NCI-H1930 (cell line): ENCODE results near the gene PM20D1.
"Not testable (repeated sequence)": the region's sequence is repeated elsewhere in the genome, so short reads cannot be mapped to it uniquely, and the experiment has no call there.

ENCODE experiments used
- DNase-seq, 2 experiments: peaks; one replicate each; lab custom pipeline; 2025; lab: John Stamatoyannopoulos, UW

Gene PM20D1

DNA sequence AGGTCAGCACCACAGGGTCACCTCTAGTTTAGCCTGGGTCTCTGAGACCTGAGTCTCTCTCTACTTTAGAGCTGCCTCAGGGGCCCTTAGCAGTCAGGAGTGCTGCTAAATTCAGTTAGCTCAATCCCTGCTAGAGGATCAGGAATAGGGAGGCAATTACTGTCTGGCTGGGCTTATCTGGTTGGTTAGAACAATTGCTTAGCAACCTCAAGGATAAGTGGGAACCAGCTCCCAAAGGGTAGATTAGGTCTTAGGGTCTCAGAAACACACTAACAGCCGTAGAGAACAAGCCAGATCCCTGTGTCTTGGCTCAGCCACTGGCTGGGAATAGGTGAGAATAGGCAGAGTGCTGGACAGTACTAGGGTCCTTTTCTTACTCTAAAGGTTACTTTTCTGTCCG is 7.7 kb downstream of the PM20D1 start:
- DNase-seq: no peak

DNA sequence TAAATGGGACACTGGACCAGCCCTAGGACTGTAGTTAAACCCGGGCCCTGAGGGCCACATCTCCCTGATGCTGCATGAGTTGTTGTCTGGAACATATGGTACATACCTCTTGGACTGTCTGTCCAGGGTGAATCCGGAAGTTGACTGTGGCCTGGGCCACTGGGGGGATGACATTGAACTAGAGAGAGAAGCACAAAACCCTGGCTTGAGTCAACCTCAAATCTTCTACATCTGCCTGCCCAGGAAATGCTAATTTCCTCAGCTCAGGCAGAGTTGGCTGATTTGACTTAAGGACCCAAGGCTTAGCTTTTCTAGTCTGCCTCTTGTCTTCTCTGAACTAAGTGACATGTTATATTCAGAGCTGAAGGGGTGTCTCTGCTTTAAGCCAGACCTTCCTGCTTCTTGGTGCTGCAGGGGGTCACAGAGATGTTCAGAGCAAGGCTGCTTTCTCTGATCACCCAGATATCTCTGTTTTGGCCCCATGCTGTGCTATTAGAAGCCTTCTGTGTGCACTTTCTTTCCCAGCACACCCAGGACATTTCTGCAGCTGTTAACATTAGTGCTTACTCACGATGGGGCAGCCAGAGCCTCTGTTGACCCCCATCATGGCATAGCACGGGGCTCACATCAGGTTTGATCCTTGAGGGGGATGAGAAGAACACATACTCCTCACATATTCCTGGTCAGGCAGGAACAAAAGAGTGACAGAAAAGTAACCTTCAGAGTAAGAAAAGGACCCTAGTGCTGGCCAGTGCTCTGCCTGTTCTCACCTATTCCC is 9.6 kb downstream of the PM20D1 start:
- DNase-seq: no peak

DNA sequence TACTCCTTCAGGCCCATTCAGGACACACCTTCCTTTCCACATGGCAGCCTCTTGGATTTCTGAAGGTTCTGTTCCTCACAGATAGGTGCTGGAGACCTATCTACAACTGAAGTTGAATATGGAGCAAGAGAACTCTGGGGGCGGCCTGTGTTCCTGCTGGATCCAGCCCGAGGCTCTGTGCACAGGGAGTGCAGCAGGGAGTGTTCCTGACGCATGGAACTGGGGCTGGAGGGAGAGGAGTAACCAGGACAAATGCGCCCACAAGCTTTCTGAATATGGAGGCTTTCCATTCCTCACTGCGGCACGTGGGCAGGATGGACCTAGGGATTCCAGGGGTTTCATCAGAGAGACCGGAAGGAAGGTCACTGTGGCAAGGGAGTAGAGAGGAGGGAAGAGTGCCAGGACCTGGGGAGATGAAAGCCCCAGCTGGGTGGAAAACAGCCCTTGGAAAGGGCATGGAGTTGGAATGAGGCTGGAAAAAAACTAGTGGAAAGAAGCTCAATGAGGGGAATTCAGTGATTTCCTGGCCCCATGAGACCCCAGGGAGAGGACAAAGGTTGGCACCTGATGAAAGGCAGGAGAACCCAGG is 12.5 kb downstream of the PM20D1 start:
- no peak for DNase-seq

DNA sequence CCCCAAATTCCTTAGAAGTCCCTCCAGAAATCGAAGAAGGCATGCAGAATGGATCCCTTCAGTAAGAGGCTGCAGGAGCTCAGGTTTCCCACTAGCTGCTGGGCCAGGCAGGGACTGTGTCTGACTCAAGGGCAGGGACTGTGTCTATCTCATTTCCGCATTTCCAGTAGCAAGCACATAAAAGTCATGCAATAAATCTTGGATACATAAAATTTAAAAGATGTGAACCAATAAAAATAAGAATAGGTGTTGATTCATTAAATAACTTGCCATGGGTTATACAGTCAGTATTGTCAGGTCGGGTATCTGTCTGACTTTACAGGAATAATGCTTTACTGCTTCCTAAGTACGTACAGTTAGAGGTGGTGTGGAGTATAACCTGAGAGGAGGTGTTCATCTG is 15.2 kb downstream of the PM20D1 start:
- DNase-seq: no peak

DNA sequence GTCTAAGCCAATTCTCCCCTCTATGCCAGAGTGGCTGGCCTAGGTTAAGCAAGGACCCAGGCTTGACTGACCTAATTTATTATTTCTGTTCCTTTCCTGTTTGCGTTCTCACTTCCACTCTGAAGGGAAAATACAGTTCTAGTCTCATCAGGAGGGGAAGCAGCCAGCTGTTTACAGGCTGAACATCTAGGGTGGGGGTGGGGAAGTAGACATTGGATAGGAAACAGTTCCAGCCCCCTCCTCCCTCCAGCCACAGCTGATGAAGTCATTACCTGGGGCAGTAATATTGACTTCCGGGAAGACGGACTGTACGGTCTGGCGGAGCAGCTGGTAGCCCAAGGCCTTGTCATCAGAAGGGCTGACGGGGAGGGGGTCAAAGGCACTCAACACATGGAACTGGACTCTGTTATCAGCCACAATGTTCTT is 17.6 kb downstream of the PM20D1 start:
- no peak for DNase-seq

DNA sequence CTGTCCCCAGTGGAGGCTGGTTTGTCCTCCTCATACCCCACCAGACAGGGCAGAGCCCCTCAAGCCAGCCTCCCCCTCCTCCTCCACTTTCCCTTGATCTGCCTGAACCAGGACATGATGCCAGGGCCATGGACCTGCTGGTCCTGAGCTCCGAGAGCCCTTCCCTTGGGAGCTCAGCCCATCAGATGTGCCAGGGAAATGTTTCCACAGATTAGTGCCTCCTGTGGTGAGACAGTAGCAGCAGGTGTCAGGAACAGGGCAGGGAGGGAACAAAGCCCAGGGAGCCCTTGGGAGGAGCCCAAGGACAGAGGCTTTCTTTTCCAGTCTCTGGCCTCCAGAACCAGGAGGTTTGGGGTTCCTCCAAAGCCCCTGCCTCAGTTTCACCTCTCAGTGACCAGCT is 22.3 kb downstream of the PM20D1 start:
- peak in 1 of 2 experiments; percentile 4 for DNase-seq

DNA sequence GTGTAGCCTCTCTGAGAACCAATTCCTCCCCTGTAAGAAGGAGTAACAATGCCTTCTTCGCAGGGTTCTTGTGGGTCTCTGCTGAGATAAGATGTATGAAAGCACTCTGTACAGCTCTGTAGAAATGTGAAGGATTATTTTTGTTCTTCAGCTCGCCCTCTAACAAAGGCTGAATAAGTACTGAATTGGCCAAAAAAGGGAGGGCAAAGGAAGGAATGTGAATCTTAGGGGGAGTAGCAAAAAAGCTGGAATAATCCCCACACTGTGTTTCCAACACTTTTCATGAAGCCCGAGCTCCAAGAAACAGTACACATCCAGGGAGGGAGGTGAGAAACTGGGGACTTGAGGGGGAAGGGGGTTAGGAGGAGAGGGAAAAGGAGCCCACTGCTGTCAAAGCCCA is 22.9 kb downstream of the PM20D1 start:
- DNase-seq: no peak

DNA sequence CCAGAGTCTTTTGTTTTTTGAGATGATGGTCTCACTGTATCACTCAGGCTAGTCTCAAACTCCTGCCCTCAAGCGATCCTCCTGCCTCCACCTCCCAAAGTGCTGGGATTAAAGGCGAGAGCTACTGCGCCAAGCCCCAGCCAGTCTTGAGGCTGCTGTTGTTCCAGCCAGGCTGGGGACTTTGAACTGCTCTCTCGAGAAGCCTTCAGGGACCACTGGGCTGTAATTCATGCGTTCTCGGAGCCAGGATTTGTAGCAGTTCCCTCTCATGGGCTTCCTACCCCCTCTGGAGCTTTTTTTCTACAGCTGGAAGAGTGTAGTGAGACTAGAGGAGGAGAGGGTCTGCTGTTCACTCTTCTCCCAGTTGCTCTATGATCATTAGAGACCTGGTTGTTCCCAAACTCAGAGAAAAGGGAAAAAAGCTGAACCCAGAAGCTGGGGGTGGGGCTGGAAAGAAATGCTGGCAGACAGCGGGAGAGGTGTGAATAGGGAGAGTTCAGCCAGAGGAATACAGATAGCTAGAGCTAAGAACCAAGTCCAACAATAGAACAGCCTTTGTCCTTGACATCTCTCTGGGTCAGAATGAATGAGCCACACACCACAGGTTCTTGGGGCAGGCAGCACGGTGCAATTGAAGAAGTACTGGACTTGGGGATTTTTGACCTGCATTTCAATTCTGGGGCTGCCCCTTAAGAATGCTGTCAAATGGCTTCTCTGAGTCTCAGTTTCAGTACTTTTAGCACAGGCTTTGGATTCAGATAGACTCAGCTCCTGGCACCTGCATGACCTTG is 23.7 kb downstream of the PM20D1 start:
- no peak for DNase-seq

DNA sequence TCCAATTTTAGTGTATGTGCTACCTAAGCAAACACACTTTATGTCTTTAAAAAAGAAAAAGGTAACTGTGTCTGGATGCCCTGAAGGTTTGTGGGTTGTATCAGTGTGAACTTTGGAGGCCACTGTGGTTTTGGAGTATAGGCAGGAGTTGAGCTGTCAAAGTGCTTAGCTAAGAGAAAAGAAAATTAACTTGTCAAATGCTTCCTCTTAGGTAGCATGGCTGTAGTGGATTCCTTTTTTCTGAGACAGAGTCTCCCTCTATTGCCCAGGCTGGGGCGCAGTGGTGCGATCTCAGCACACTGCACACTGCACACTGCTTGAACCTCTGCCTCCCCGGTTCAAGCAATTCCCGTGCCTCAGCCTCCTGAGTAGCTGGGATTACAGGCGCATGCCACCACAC is 25.8 kb downstream of the PM20D1 start:
- no peak for DNase-seq

DNA sequence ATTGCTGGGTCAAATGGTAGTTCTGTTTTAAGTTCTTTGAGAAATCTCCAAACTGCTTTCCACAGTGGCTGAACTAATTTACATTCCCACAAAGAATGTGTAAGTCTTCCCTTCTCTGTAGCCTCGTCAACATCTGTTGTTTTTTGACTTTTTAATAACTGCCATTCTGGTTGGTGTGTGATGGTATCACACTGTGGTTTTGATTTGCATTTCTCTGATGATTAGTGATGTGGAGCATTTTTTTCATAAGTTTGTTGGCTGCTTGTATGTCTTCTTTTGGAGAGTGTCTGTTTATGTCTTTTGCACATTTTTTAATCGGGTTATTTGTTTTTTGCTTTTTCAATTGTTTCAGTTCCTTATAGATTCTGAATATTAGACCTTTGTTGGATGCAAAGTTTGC is 26.7 kb downstream of the PM20D1 start:
- DNase-seq: not testable (repeated sequence)

DNA sequence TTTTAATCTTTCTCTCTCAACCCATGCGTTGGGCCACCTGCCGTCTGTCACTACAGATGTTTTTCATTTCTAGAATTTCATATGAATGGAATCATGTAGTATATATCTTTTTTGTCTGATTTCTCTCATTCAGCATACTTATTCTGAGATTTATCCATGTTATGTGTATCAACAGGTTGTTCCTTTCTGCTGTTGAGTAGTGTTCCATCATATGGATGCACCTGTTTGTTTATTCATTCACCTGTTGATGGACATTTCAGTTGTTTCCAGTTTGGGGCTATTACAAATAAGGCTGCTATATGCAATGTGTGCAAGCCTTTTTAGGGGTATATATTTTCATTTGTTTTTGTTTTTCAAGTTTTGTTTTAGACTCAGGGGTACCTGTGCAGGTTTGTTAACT is 27.5 kb downstream of the PM20D1 start:
- no peak for DNase-seq

DNA sequence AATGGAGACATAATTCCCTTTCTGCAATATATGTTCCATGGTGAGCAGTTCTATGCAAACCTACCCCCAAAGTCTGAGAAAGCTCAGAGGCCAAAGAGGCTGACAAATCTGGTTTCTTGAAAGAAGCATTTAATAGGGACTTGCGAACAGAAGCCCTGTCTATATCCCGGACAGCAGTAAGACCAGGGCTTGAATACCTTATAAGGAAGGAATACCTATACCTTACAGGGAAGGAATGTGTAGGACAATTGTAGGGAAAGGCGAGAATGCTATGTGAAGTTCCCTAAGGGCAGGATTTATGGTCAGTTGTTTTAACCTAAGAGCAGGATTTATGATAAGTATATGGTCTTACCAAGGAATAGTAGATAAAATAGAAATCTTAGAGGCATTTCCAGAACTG is 31.9 kb downstream of the PM20D1 start:
- no peak for DNase-seq

DNA sequence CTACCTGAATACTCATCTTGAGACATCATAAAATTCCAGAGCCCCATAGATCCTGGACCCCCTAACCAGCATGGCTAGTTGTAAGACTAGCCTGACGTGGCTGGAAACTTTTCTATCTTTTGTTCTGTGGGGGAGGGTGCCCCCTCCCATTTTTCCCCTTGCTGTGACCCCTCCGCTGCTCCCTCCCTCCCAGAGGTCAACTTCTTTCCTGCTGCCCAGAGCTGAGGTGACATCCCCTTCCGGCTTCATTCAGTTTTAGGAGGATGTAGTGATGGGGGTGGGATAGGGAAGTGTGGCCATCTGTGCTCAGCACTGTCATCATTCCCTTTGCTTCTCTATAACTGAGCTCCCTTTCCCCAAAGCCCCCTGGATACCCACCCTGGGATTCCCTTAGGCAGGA is 32.6 kb downstream of the PM20D1 start:
- no peak for DNase-seq

DNA sequence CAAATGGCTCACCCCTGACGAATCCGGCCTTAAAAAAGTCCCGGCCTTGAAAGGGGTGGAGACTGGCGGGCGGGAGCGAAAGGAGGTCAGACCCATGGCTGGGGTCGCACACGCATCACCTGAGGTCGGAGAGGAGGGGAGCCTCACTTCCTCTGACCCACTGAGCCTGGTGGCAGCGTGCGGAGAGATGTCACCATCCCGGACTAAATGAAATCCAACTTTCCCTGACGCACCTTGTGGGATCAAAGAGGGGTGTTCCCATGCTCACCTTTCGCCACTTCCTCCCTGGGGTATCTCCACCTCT is 36.2 kb downstream of the PM20D1 start:
- DNase-seq: no peak

DNA sequence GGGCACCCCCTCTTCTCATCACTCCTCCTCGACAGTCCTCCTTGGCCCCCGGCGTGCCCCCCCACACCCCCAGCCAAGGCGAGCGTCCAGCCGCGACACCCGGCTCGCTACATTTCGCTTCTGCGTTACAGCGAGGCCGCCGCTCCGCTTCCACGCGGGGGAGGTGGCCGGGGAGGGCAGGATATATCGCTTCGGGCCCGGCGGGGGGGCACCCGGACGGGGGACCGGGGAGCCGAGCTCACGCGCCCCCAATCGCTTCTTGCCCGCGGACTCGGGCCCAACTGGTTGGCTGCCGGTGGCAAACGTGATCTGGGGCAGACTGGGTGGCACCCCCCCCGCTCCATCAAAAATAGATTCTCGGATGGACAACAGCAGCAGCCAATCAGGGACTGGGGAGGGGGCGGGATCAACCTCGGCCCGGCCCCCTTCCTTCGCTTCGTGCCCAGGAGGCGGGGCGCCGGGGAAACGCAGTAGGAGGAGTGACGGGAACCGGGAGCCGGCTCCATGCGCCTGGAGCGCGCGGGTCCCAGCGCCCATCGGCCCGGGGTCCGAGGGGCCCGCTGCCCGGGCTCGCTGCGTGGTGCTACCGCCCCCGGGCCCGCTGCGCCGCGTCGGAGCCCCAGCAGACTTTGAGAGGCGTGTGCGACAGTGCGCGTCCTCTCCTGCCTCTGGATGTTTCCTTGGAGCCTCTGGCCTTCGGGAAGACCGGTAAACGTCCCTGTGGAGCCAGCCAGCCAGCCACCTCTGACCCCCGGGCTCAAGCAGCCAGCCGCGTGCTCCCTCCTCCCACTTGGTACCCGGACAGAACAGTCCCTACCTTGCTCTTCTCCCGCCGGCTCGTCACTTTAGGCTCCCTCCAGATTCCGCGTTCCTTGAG is 36.8 kb downstream of the PM20D1 start, which contains the start of gene SLC41A1:
Gene SLC41A1, minus strand, starts transcription at position 321 of the 877 bp plus-strand sequence. CDS start 2,757 bp downstream, outside the sequence.
- DNase-seq: peak; percentile 88 to 90

DNA sequence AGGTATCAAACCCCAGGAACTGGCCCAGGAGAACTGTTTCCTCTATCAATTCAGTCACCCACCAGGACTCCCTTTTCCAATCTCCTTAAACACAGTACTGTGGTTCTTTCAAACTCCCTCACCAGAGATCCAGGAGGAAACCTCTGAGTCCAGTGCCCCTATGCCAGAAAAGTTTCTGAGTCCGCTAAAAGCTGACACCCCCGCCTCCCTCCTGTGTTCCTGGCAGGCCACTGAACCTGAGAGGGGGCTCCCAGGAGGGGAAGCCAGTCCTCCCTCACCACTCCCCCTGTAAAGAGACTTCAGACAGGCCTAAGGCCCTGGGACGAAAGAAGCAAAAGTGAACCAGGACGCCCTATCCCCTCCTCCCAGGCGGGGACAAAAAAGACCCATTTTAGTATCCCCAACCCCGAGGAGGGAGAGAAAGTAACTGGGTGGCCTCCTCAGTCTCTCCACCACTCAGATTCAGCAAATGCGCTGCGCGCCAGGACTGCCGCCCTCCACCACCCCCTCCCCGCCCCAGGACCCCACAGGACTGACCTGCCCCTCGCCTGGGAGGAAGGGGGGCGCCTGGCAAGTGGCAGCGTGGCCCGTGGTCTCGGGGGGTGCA is 37.6 kb downstream of the PM20D1 start:
- DNase-seq: no peak

DNA sequence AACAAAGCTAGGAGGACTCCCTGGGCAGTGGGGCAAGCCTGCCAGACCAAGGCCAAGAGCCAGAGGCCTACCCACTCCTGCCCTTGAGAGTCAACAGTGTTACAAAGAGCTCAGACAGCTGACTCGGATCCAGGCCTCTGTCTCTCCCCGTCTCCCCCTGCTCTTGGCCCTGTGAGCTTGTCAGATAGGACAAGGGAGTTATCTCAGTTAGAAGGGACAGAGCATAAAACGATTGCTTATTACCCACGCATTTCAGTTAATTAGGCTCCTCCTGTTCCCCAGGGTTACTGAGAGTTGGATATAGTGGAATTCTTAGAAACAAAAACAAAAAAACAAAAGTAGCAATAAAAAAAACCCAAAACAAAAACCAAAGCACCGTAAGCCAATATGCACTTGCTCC is 38.3 kb downstream of the PM20D1 start:
- no peak for DNase-seq

DNA sequence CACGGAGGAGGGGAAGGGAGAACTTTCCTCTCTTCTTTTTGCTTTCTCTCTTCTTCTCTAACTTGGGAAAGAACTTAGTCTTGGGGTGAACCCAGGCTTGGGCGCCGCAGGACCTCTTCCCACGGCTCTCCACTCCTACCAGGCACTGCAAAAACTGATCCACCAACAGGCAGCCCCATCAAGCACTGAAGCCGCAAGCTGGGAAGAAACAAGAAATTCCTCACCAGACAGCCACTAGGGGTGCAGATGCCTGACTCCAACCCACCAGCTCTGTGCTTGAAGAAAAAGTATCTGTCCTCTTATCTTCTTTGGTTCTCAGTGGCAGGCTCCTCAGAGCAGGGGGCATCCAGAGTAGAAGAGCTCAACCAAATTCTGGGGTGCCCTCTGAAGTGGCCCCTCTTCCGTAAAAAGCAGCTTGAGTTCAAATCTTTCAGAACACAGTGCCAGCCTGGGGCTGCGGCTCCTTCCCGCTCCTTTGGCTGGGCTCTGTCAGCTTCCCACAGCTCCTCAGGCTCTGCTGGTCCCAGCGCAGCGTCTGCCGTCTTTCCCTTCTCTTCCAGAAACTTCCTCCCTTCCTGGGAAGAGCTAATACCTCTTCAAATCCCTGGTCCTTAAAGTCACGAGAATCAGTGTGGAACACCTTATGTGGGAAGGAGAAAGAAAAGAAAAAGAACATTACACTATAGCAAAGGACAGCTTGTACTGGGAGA is 39.3 kb downstream of the PM20D1 start:
- no peak for DNase-seq

DNA sequence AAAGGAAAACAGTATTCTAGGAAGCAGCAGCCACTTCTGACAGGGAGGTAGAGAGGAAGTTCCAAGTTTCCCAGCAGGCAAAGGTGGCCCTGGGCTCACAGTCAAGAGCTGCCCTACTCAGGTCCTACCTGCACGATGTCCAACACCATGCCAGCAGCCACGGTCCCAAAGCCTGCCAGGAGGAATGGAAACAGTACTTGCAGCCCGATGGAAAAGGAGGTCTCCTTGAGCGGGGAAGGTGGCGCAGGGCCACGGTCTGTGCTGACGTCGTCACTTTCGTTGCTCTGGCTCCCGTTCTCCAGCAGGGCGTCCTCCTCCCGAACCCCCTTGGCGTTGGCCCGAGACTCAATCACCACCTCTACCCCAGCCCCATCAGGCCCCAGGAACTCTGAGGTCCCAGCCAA is 40.0 kb downstream of the PM20D1 start:
- no peak for DNase-seq

DNA sequence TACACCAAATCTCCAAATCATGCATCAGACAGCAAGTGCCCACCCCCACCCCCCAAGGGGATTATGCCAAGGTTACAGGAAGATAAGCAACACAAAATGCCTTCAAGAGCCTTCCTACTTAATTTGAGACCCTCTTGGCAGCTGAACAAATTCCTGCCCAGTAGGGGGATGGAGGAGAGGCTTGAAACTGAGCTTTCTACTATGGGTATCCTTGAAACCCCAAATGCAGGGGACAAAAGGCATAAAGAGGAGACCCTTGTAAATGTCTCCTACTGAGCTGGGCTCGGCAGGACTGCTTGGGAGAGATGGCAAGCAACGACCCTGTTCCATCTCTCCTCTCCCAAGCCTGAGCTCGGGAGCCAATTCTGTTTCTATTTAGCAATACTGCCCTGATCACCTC is 40.5 kb downstream of the PM20D1 start:
- DNase-seq: no peak

DNA sequence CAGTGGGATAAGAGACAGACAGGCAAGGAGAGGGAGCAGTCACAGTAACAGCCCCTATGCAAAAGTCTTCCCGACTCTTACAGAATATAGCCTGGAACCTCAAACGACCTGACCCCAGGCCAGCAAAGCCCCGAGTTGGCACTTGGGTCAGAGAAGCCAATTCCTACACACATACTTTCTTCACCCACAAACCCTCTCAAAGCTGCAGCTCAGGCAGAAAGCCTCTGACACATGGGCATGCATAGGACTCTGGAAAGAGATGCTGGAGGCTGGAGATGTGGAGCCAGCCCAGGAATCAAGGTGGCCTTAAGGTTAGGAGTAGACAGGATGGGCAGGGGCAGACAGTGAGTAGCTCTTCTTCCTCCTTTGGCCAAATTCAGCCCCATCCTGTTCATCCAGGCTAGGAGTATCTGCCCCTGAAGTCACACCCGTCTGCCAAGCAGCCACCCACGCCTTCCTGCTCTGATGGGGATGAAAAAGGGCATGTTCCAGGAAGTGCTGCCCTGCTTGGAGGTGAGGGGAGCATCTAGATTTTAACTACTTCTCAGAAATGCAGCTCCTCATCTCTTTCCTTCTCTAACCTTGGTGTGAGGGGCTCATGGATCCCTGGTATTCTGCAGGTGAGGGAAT is 44.7 kb downstream of the PM20D1 start:
- DNase-seq: no peak
